HG02981 (cell line): Measurements from ENCODE around the gene KRT10.
"Not testable (repeated sequence)": the region's sequence is repeated elsewhere in the genome, so short reads cannot be mapped to it uniquely, and the experiment has no call there.

Experiments
- ATAC-seq: cut with Tn5 transposase; IDR thresholded peaks from one replicate; pipeline ENCODE4 v1.9.1; 2021; ENCODE audit warnings: mild to moderate bottlenecking, moderate library complexity; ENCODE audit not compliant: unreplicated experiment

Gene KRT10

DNA sequence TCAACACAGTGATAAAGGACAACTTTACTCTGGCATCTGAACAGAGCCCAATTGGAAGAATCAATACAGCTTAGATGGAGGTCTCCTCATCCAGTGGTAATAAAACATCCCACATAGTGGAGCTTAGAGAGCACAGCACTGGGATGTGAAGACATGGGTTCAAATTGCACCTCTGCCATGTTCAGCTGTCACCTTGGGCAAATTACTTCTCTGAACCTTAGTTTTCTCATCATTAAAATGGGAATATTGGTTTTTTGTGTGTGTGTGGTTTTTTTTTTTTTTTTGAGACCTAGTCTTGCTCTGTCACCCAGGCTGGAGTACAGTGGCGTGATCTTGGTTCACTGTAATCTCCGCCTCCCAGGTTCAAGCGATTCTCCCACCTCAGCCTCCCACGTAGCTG is 13.6 kb upstream of the KRT10 start:
- no peak for ATAC-seq

- no peak for ATAC-seq
Observed at GRCh38 chr17:40833882-40834281, 11.5 kb upstream of the KRT10 start.

DNA sequence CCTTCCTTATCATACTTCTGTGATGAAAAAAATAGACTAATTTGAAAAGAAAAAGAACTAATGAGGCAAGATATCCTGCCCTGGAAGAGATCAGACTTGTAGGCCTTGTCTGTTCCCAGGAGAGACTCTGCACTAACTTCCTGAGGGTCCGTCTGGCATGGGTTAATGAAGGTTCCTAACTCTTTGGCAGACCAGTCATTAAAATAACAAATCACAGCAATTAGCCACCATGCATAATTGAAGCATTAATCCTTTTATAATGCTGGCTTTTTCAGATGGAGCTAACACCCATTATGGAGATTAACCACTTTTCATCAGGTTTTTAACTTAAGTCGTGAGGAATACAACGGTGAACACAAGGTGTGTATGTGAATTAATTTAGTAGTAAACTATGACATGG is 10.4 kb upstream of the KRT10 start:
- ATAC-seq, result no peak

DNA sequence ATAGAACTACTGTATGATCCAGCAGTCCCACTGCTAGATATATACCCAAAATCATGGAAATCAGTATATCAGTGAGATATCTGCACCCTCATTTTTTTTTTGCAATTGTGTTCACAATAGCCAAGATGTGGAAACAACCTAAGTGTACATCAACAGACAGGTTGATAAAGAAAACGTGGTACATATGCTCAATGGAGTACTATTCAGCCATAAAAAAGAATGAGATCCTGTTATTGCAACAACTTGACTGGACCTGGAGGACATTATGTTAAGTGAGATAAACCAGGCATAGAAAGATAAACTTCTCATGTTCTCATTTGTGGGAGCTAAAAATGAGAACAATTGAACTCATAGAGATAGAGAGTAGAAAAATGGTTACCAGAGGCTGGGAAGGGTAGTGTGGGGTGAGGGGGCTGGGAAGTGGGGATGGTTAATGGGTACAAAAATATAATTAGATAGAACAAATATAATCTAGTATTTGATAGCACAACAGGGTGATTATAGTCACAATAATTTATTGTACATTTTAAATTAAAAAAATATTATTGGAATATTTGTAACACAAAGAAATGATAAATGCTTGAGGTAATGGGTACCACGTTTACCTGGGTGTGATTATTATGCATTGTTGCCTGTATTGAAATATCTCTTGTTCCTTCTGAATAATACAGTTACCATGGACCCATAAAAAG is 7.8 kb upstream of the KRT10 start:
- no peak for ATAC-seq

GRCh38 chr17:40828454-40829044 is 6.1 kb upstream of the KRT10 start:
- no peak for ATAC-seq

- no peak for ATAC-seq
Observed at GRCh38 chr17:40827746-40828453, 5.5 kb upstream of the KRT10 start.

- ATAC-seq, result no peak
Observed at GRCh38 chr17:40825599-40825998, 3.2 kb upstream of the KRT10 start.

DNA sequence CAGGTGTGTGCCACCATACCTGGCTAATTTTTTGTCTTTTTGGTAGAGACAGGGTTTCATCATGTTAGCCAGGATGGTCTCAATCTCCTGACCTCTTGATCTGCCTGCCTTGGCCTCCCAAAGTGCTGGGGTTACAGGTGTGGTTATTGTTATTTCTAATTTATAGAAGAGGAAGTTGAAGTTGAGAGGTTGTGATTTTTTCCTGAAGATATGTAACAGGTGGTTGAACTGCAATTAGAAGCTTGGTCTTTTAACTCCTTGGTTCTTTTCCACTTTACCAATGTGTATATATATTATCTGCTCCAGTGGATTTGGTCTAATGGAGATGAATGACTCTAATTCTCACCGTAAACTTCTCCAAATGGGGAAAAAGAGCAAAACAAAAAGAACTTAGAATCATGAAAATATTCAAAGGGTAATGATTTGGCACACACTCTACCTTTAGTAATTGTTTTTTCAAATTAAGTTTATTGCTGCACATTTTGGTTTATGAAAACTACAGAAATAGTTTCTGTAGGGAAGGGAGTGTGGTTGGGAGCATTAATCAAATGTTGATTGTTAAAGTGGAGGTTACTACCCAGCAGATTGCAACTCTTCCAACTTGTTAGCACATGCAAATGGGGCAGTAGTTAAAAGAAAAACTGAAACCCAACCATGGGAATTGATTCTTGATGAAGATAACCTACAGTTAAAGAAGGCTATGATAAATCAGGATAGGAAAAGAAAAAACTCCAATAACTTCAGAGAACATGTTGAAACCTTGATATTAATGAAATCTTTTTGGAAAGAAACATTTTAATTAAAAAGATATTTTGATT is 1.8 kb upstream of the KRT10 start:
- no peak for ATAC-seq

DNA sequence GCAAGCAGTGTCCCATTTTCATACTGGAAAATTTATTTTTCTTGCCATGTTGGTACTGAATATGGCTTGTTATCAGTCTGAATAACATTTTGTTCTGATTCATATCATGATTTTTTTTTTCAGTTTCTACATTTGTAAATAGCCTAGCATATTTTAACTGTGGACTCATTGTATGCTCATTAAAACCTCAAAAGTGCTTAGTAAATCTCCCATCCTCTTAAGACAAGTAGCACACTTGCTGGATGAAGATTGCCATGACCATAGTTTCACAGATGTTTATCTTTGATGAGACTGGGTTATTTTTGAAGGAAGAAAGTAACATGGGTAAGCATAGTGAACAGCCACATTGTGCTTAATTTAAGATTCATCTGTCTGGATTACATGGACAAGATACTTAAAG is 878 bp downstream of the KRT10 start:
- ATAC-seq, result no peak

- no peak for ATAC-seq
Observed at GRCh38 chr17:40820228-40820838, 2.1 kb downstream of the KRT10 start.

DNA sequence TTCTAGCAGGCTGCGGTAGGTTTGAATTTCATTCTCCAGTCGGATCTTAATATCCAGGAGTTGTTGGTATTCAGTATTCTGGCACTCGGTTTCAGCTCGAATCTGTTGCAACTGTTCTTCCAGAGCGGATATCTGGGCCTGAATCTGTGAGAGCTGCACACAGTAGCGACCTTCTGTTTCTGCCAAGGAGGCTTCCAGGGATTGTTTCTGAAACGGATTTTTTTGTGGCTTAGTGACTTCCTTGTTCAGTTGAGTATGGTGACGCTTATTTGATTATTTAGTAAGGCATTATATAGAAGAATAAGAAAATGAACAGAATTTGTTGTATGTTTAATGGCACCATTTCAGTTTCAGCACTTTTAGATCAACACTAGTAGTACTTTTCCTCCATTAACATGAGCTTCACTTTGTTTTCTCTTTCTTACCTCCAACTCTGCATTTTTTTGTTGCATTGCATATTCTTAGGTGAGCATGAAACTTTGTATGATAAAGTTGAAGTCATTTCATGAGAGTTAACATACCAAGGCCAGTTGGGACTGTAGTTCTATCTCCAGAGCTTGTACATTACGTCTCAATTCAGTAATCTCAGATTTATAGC is 2.8 kb downstream of the KRT10 start:
- no peak for ATAC-seq

DNA sequence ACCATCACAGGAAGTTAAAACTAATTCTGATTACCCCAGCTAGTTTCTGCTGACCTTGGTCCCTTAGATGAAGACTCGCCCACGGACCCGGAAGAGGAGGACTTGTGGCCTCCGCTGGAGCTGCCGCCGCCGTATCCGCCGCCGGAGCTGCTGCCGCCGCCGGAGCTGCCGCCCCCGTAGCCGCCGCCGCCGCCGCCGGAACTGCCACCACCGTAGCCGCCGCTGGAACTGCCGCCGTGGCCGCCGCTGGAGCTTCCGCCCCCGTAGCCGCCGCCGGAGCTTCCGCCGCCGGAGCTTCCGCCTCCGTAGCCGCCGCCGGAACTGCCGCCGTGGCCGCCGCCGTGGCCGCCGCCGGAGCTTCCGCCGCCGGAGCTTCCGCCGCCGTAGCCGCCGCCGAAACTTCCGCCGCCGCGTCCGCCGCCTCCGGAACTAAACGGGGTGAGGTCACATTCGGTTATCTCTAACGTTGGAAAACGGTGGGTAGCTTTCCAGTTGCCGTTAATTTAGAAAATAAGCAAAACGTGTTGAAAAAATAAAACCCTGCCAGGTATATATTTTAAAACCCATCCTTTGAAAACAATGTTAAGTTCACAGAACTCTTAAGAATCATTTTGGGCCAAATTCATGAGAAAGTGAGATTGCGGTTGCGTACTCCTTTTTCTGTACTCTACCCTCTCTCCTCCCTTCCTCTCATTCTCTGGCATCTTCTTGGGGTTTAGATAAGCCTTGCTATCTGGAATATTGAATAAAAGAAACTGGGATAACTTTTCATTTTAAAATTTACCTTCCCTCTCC is 3.5 kb downstream of the KRT10 start:
- ATAC-seq, result peak; percentile 84

DNA sequence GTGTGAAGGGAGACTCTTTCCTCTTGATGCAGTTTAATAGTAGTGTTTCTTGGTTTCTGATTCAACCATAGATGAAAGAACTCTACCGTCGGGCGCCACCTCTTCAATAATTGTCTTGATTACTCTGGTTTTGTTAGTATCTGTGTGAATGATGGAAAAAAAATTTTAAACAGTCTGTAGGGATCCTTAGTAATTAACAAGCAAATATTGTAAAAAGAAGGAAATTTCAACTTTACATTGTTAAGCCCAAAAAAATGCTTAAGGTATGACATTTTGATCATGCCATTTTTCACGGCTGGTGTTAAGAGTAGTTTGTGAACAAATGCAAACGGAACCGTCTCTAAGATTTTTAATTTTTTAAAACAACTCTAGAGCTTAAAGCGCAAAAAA is 4.1 kb downstream of the KRT10 start:
- no peak for ATAC-seq

DNA sequence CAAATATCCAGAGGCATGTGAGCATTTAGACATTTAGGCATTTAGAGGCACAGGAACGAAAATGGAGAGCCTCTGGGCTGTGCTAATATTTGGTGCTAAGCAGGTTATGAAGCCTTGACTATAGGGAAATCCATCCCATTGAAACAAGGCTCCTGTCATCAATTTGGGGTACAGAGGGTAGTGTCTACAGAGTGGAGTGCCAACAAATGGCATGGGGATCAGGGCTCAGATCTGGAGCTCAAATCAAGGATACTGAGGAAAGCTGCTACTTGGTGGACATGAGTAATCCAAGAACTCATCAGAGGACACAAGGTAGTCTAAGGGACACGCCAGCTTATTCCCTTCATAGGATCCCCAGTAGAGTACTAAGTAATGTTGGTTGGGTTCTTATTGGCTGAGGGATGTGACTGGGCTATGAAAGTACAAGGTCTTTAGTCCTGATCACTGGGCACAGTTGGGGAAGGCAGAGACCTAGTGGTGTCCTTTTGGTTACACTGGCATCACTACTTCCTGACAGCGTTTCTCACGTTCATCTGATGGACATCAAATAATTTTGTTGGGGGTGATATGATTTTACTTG is 5.2 kb downstream of the KRT10 start:
- no peak for ATAC-seq

- no peak for ATAC-seq
Observed at GRCh38 chr17:40816569-40816968, 5.8 kb downstream of the KRT10 start.

DNA sequence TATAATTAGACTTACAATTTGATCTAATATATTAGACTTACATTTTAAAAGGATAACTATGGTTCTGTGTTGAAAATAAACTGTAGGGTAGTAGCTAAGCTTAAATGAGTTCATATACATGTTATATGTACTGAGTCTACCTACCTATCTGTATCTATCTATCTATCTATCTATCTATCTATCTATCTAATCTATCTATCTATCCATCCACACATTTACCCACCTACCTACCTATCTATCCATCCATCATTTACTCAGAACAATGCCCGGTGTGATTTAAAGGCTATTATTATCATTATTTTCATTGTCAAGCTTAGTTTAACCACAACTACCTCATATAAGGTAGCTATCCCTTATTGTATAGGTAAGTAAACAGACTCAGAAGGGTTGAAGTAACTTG is 7.0 kb downstream of the KRT10 start:
- no peak for ATAC-seq

- not testable (repeated sequence) for ATAC-seq
Observed at GRCh38 chr17:40814657-40815056, 7.8 kb downstream of the KRT10 start.

GRCh38 chr17:40813804-40814203 is 8.6 kb downstream of the KRT10 start:
- no peak for ATAC-seq

GRCh38 chr17:40812639-40813038 is 9.8 kb downstream of the KRT10 start:
- no peak for ATAC-seq

DNA sequence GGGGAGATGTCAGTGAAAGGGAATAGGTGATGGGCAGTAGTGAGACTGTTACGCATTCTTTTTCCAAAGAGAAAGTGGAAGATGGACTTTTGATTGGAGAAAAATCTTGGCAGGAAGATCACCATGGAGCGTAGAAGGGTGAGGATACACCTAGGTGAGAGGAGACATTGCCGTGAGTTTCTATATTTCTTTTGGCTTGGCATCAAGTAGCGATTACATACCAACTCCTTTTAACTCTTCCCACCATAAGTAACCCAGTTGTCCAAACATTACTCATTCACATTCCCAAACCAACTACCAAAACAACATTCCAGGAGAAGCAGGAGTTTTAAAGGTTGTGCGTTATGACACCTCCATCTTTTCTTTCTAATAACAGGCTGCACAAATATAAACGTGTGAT is 11.9 kb downstream of the KRT10 start:
- ATAC-seq, result no peak
